Choroid plexus epithelial cell (primary cell): ENCODE measurements around the gene NMRK2.

Experiments
- DNase-seq: peaks from one replicate; pipeline ENCODE4 v3.0.0-alpha.2; 2010; ENCODE audit warnings: low read depth
- H3K4me3 ChIP-seq: 2 replicates; pipeline ENCODE4 v1.5.1; 2011; ENCODE audit warnings: low read depth, mild to moderate bottlenecking, control low read depth, low read length, moderate library complexity
- CTCF ChIP-seq: conservative IDR thresholded peaks from 2 replicates; pipeline ENCODE4 v1.5.1; 2011; ENCODE audit warnings: low read depth, mild to moderate bottlenecking, control low read depth, inconsistent platforms, low read length, moderate library complexity

Gene NMRK2

GRCh38 chr19:3981373-3981735 lies 48.5 kb downstream of the NMRK2 start:
- no peak for TF ChIP-seq CTCF
- no peak overlapping the region for H3K4me3 ChIP-seq
- no peak for DNase-seq

GRCh38 chr19:3981736-3982681 lies 49.1 kb downstream of the NMRK2 start:
- no peak for TF ChIP-seq CTCF
- H3K4me3 ChIP-seq, result no peak overlapping the region
- peak; percentile 8 for DNase-seq

GRCh38 chr19:3982701-3983541 lies 50.1 kb downstream of the NMRK2 start:
- TF ChIP-seq CTCF, result no peak
- peak; percentile 66 for DNase-seq
- H3K4me3 ChIP-seq, result peak overlapping the region; percentile 98

- H3K4me3 ChIP-seq, result peak overlapping the region; percentile 98
- DNase-seq, result no peak
- TF ChIP-seq CTCF, result no peak
Measured at GRCh38 chr19:3983542-3983914, 50.7 kb downstream of the NMRK2 start.

- peak; percentile 75 for DNase-seq
- no peak for TF ChIP-seq CTCF
- H3K4me3 ChIP-seq, result peak overlapping the region; percentile 98
Measured at GRCh38 chr19:3983936-3984583, 51.2 kb downstream of the NMRK2 start.

GRCh38 chr19:3984584-3984907 lies 51.7 kb downstream of the NMRK2 start:
- peak overlapping the region; percentile 98 for H3K4me3 ChIP-seq
- no peak for DNase-seq
- TF ChIP-seq CTCF, result no peak
